Endothelial cell of umbilical vein (primary cell): ENCODE measurements around the gene APOBEC3G. TPM values are rescaled to one million over a fixed set of nuclear protein-coding genes. Genes with fewer than 3 reads are reported as not detected.

Experiments used
- BruUV-seq: library from RNA; stranded (reverse); fragments of 400-500 nt; replicated peaks from 2 replicates; lab custom pipeline; 2021; lab: Mats Ljungman, UMichigan
- CTCF ChIA-PET: fragments of 300-600, 350-600 bp; sonication (Branson Sonifier 250); formaldehyde crosslinking; loops from one replicate; lab custom pipeline; 2021; ENCODE audit warnings: antibody characterized with exemption, inconsistent platforms; lab: Charles Lee
- POLR2A ChIA-PET: fragments of 300-600, 350-600 bp; sonication (Branson Sonifier 250); formaldehyde crosslinking; loops from one replicate; lab custom pipeline; 2021; ENCODE audit warnings: antibody characterized with exemption, inconsistent platforms; lab: Charles Lee
- DNase-seq: peaks from one replicate; pipeline ENCODE4 v3.0.0-alpha.2; 2011; ENCODE audit warnings: low read depth, low spot score
- FAIRE-seq: peaks from 2 replicates; lab custom pipeline; 2011; peaks lifted over from hg19 to GRCh38; lab: Jason Lieb, UNC
- H2AFZ ChIP-seq: 2 replicates; pipeline ENCODE4 v1.6.0; 2012; ENCODE audit warnings: low read depth, low read length, control low read depth, inconsistent platforms
- H3K27ac ChIP-seq: 2 replicates; pipeline ENCODE4 v1.5.1; 2011; ENCODE audit warnings: low read depth, mild to moderate bottlenecking, control low read depth, low read length, moderate library complexity; ENCODE audit not compliant: insufficient read depth
- H3K27me3 ChIP-seq, 2 experiments: 2 replicates each; pipeline versions ENCODE4 v1.6.0 to v1.6.1; 2011; ENCODE audit warnings: low read length in 2 of 2, mixed read lengths in 1 of 2; ENCODE audit not compliant: control insufficient read depth in 2 of 2, insufficient read depth in 2 of 2
- H3K36me3 ChIP-seq, 2 experiments: 2 replicates in 1 of 2; 3 replicates in 1 of 2; pipeline ENCODE4 v1.5.1; 2011; ENCODE audit warnings: low read length in 2 of 2, mild to moderate bottlenecking in 1 of 2, moderate library complexity in 1 of 2; ENCODE audit not compliant: control insufficient read depth in 2 of 2, insufficient read depth in 2 of 2; ENCODE audit errors: extremely low read depth in 1 of 2
- H3K4me1 ChIP-seq: 3 replicates; pipeline ENCODE4 v1.5.1; 2011; ENCODE audit warnings: mild to moderate bottlenecking, low read length; ENCODE audit not compliant: control insufficient read depth, insufficient read depth; ENCODE audit errors: extremely low read depth
- H3K4me2 ChIP-seq: 2 replicates; pipeline ENCODE4 v1.6.1; 2011; ENCODE audit warnings: low read length, control low read depth, mixed read lengths; ENCODE audit not compliant: insufficient read depth
- H3K4me3 ChIP-seq, 3 experiments: fragments of 200-600 bp in 1 of 3; sonication (generic), shearing (Covaris generic) in 1 of 3; replicated peaks in 1 of 3; 2 replicates each; pipeline ENCODE4 v1.5.1; 2011 to 2016; ENCODE audit warnings: control low read depth in 3 of 3, low read length in 3 of 3, mild to moderate bottlenecking in 2 of 3, inconsistent platforms in 1 of 3, low read depth in 1 of 3, moderate library complexity in 1 of 3; ENCODE audit not compliant: insufficient read depth in 1 of 3
- H3K79me2 ChIP-seq: 2 replicates; pipeline ENCODE4 v1.6.0; 2012; ENCODE audit warnings: low read length, inconsistent platforms; ENCODE audit not compliant: control insufficient read depth, insufficient read depth
- H3K9ac ChIP-seq: replicated peaks from 2 replicates; pipeline ENCODE3; 2011; ENCODE audit warnings: low read length, control low read depth; ENCODE audit not compliant: insufficient read depth; ENCODE audit errors: extremely low read depth
- H3K9me1 ChIP-seq: replicated peaks from 3 replicates; pipeline ENCODE4 v1.6.0; 2011; ENCODE audit warnings: mild to moderate bottlenecking, low read length; ENCODE audit not compliant: control insufficient read depth, insufficient read depth; ENCODE audit errors: extremely low read depth
- H3K9me3 ChIP-seq: replicated peaks from 2 replicates; pipeline ENCODE4 v1.5.1; 2012; ENCODE audit warnings: low read length, inconsistent platforms; ENCODE audit not compliant: control insufficient read depth, insufficient read depth
- H4K20me1 ChIP-seq: replicated peaks from 2 replicates; pipeline ENCODE3; 2011; ENCODE audit warnings: mild to moderate bottlenecking, low read length; ENCODE audit not compliant: control insufficient read depth, insufficient read depth; ENCODE audit errors: extremely low read depth
- EZH2 ChIP-seq: IDR thresholded peaks from 2 replicates; pipeline ENCODE4 v1.6.1; 2012; ENCODE audit warnings: borderline replicate concordance, low read depth, mild to moderate bottlenecking, moderate library complexity, low read length, inconsistent platforms; ENCODE audit not compliant: severe bottlenecking
- FOS ChIP-seq: IDR thresholded peaks from 2 replicates; pipeline ENCODE4 v1.6.1; 2011; ENCODE audit warnings: mild to moderate bottlenecking, low read length, moderate library complexity, borderline replicate concordance; ENCODE audit not compliant: insufficient read depth
- JUN ChIP-seq: IDR thresholded peaks from 2 replicates; pipeline ENCODE4 v1.6.1; 2011; ENCODE audit warnings: borderline replicate concordance, low read depth; ENCODE audit not compliant: insufficient read length, insufficient read depth
- MAX ChIP-seq: IDR thresholded peaks from 2 replicates; pipeline ENCODE4 v1.6.1; 2011; ENCODE audit not compliant: insufficient read depth, insufficient read length
- dilution Hi-C: fragments of 300-500 bp; cut with MboI; formaldehyde crosslinking; loops from one replicate; pipeline ENCODE4 v1.15.0; 2019; ENCODE audit warnings: low sequenced_read_pairs; ENCODE audit not compliant: extremely low pct_ligation_motif_present
- intact Hi-C: fragments of 100-400 bp; cut with micrococcal nuclease; formaldehyde crosslinking; loops from one replicate; pipeline ENCODE4 v1.10.0; 2022
- polyA plus RNA-seq, 4 experiments: library from polyadenylated mRNA; depleted of rRNA in 3 of 4; stranded (reverse) in 3 of 4; unstranded in 1 of 4; fragments of >200 nt; gene quantifications; 2 replicates each; pipeline versions ENCODE4 v1.2.1 to v1.2.3, GENCODE V29; 2011 to 2012; ENCODE audit warnings: missing spikeins in 1 of 4
- total RNA-seq: library from RNA; stranded (reverse); gene quantifications from 2 replicates; pipeline ENCODE4 v1.2.3, GENCODE V29; 2021
- TF ChIP-seq, protein P1 (sequence below), 2 donors: IDR thresholded peaks; 1 replicate in 1 of 2; 2 replicates in 1 of 2; pipeline ENCODE4 v1.5.1; 2011; ENCODE audit warnings: low read length in 2 of 2, mild to moderate bottlenecking in 2 of 2, moderate library complexity in 2 of 2, control low read depth in 1 of 2, inconsistent platforms in 1 of 2, low read depth in 1 of 2; ENCODE audit not compliant: insufficient read depth in 1 of 2; ENCODE audit errors: extremely low read depth in 1 of 2

Gene APOBEC3G
- total and polyA plus RNA-seq, 2 donors (not counting 3 experiments of a cell fraction or from before 2014, with no cell fraction given), result 3.6 to 5.1 TPM

DNA sequence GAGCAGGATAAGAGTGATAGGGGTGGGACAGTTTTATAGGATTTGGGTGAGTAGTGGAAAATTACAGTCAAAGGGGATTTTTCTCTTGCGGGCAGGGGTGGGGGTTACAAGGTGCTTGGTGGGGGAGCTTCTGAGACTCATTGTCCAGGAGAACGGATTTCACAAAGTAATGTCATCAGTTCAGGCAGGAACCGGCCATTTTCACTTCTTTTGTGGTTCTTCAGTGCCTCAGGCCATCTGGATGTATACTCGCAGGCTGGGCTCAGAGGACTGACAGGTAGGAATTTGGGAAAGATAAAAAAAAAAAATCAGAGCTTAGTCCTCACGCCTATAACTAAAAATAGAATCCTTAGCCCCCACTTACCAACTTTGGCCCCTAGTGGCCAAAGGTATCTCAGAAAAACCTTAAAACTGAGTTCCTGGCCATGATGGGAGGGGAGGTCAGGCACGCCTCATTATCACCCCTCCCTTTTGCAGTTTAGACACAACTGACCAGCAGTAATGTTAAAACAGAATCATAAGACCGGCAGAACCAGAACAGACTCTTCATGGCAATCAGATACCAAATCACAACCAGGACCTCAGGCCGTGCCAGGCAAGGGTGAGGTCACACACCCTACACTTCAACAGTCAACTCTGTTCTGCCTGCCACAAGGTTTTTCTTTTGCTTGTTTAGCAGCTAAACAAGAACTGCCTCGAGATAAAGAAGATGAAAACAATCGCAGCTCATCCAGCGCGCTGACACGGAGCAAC lies 8.9 kb upstream of the APOBEC3G start:
- ChIA-PET CTCF (no interaction called here), POLR2A (no interaction called here)
- Histone ChIP-seq H2AFZ (no peak overlapping the region), H3K4me3 (no peak overlapping the region), H3K79me2 (no peaks in the 10 kb centered on the region), H3K36me3 (no peaks in the 10 kb centered on the region), H3K27me3 (peaks cover 0 to 1% of the 10 kb centered on the region in 2 experiments), H3K9me3 (no peaks in the 10 kb centered on the region), H3K4me1 (no peaks in the 10 kb centered on the region), H4K20me1 (no peaks in the 10 kb centered on the region), H3K9me1 (no peaks in the 10 kb centered on the region), H3K4me2 (no peak overlapping the region), H3K27ac (no peak overlapping the region), H3K9ac (no peak overlapping the region)
- FAIRE-seq, result no peak
- no peak for TF ChIP-seq JUN
- no peak for TF ChIP-seq FOS
- TF ChIP-seq EZH2, result no peak
- no peak for TF ChIP-seq MAX
- TF ChIP-seq, protein P1, sequence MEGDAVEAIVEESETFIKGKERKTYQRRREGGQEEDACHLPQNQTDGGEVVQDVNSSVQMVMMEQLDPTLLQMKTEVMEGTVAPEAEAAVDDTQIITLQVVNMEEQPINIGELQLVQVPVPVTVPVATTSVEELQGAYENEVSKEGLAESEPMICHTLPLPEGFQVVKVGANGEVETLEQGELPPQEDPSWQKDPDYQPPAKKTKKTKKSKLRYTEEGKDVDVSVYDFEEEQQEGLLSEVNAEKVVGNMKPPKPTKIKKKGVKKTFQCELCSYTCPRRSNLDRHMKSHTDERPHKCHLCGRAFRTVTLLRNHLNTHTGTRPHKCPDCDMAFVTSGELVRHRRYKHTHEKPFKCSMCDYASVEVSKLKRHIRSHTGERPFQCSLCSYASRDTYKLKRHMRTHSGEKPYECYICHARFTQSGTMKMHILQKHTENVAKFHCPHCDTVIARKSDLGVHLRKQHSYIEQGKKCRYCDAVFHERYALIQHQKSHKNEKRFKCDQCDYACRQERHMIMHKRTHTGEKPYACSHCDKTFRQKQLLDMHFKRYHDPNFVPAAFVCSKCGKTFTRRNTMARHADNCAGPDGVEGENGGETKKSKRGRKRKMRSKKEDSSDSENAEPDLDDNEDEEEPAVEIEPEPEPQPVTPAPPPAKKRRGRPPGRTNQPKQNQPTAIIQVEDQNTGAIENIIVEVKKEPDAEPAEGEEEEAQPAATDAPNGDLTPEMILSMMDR (IDR thresholded peaks at IDR 0.05; ENCODE audit: extremely low read depth in 1 of 2, insufficient read depth in 1 of 2, low read depth in 1 of 2, low read length in 2 of 2), result no peak
- intact Hi-C loops (no loop called here), dilution Hi-C loops (no loop called here)
- no peak for DNase-seq
- BruUV-seq, result no TSS peak
